Mucosa of descending colon (tissue), 3 donors: ENCODE results near the gene SHISA7. TPM values are rescaled to one million over a fixed set of nuclear protein-coding genes. Genes with fewer than 3 reads are reported as not detected.
"Not testable (repeated sequence)": the region's sequence is repeated elsewhere in the genome, so short reads cannot be mapped to it uniquely, and the experiment has no call there.

Source experiments
- ATAC-seq: fragments of 200-7000 bp; cut with Tn5 transposase; one replicate; pipeline ENCODE4 v1.9.1; 2020; ENCODE audit warnings: mild to moderate bottlenecking, moderate library complexity
- DNase-seq, 3 donors: peaks; one replicate each; pipeline ENCODE4 v3.0.0-alpha.2; 2020
- H3K36me3 ChIP-seq: fragments of 200-600 bp; one replicate; pipeline ENCODE4 v1.8.0; 2021; ENCODE audit warnings: low read depth, mild to moderate bottlenecking
- H3K4me1 ChIP-seq: fragments of 200-600 bp; one replicate; pipeline ENCODE4 v1.8.0; 2021; ENCODE audit warnings: low read depth, mild to moderate bottlenecking
- H3K4me3 ChIP-seq: fragments of 200-600 bp; one replicate; pipeline ENCODE4 v1.8.0; 2021; ENCODE audit warnings: mild to moderate bottlenecking
- H3K9me3 ChIP-seq: fragments of 200-600 bp; one replicate; pipeline ENCODE4 v1.8.0; 2021; ENCODE audit warnings: mild to moderate bottlenecking
- intact Hi-C, 2 donors: fragments of 100-400 bp; cut with DNase I in 1 of 2; cut with micrococcal nuclease in 1 of 2; formaldehyde crosslinking; loops; one replicate each; pipeline versions ENCODE4 v1.11.0 to v1.11.1; 2022; cut with DNase I, micrococcal nuclease
- total RNA-seq, 3 donors: library from RNA; stranded (reverse); fragmentation: NEBNext Ultra II Directional in 2 of 3; extraction: Animal tissue kit (Norgen Biotek cat#: 25700) in 2 of 3; gene quantifications; one replicate each; pipeline versions ENCODE4 v1.2.1 to v1.2.4, GENCODE V29; 2021 to 2023
- TF ChIP-seq, protein P1 (sequence below): fragments of 200-600 bp; IDR thresholded peaks from one replicate; pipeline ENCODE4 v1.8.0; 2022; ENCODE audit warnings: antibody characterized with exemption, mild to moderate bottlenecking
- donor health status: DM: no; HTN: no; CAD: no; lungs with moderate emphysema.
- donor health status: DM: no; HTN: no; CAD: no.
- donor health status: DM: no; HTN: yes; CAD: no.

The SHISA7 gene
- total RNA-seq, 3 donors from 2014 or later: 0.35 TPM; not detected in 2

DNA sequence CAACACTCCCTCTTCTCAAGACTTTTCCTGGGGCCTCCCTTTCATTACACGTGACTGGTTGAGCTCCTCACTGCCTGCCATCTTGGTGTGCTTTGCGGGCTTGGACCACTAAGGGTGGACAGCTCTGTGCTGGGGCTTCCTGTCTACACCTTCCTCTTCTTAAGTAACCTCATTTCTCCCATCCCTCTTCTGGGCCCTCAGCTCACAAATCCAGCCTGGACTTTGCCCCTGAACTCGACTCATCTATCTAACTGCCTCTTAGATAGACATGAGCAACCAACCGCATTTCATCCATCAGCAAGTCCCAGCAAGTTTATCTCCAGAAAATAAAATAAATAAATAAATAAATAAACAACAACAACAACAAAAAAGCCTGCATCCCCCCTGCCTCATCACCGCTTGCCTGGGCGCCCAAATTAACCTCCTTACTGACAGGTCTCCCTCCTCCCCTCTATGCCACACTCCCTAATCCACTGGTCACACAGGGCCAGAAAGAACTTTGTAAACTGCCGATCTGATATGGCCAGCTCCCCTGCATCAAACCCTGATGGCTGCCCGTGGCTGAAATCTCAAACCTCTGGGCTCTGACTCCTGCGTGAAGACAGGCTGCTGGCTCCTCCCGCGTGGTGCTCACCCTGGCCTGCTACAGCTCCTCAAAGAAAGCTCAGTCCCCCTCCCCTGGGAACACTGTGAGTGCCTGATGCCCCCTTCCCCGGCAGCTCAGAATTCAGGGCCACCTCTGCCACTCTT lies 10.6 kb upstream of the SHISA7 start:
- Histone ChIP-seq H3K4me3 (no peak overlapping the region), H3K4me1 (peaks cover 9% of the 10 kb centered on the region), H3K9me3 (no peaks in the 10 kb centered on the region), H3K36me3 (no peaks in the 10 kb centered on the region)
- no peak for DNase-seq
- no peak for ATAC-seq
- TF ChIP-seq, protein P1, sequence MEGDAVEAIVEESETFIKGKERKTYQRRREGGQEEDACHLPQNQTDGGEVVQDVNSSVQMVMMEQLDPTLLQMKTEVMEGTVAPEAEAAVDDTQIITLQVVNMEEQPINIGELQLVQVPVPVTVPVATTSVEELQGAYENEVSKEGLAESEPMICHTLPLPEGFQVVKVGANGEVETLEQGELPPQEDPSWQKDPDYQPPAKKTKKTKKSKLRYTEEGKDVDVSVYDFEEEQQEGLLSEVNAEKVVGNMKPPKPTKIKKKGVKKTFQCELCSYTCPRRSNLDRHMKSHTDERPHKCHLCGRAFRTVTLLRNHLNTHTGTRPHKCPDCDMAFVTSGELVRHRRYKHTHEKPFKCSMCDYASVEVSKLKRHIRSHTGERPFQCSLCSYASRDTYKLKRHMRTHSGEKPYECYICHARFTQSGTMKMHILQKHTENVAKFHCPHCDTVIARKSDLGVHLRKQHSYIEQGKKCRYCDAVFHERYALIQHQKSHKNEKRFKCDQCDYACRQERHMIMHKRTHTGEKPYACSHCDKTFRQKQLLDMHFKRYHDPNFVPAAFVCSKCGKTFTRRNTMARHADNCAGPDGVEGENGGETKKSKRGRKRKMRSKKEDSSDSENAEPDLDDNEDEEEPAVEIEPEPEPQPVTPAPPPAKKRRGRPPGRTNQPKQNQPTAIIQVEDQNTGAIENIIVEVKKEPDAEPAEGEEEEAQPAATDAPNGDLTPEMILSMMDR: no peak
- intact Hi-C loops: no loop called here

- Histone ChIP-seq H3K36me3 (no peaks in the 10 kb centered on the region), H3K4me1 (peaks cover 9% of the 10 kb centered on the region), H3K9me3 (no peaks in the 10 kb centered on the region), H3K4me3 (no peak overlapping the region)
- DNase-seq (peak in 2 of 3 donors; percentile 56 to 71), ATAC-seq (peak; percentile 74)
- intact Hi-C loops: no loop called here
- TF ChIP-seq, protein P1: no peak
These were observed 9.7 kb upstream of the SHISA7 start for GRCh38 chr19:55452749-55453346.

DNA sequence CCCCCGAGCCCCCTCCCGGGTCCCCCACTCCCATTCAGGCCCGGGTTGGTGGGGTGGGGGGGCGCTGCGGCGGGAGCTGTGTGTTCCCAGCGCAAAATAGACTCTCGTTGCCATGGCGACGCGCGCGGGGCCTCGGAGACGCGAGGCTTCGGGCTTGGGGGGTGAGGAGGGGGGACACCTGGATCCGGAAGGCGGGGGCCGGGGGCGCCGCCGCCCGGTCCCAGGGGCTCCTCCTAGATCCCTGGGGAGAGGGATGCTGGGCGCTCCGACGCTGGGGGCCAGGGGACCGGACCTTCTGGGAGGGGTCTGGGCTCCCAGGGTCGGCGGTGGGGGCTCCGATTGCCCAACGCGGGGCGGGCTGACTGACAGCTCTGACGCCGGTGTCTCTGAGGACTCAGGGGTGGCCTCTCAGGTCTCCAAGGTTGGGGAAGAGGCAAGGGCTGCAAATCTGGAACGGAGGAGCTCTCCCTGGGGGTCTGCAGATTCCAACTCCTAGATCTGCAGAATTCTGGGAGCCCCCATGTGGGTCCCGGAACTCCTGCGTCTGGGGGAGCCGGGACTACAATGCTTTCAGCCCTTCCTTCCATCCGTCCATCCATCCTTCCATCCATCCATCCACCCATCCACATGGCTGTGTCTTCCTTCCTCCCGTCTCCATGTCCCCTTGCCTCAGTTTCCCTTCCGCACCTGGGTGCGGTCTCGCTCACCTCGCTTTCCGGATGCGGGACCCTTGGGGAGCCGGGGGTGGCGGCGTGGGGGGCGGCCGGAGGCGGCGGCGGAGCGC lies 9.1 kb upstream of the SHISA7 start:
- no peak for DNase-seq
- no peak overlapping the region for H3K4me3 ChIP-seq
- no peaks in the 10 kb centered on the region for H3K36me3 ChIP-seq
- no peaks in the 10 kb centered on the region for H3K9me3 ChIP-seq
- TF ChIP-seq, protein P1: no peak
- intact Hi-C loops: no loop called here
- H3K4me1 ChIP-seq: peaks cover 9% of the 10 kb centered on the region
- no peak for ATAC-seq

- ATAC-seq: no peak
- peaks cover 9% of the 10 kb centered on the region for H3K4me1 ChIP-seq
- TF ChIP-seq, protein P1: no peak
- intact Hi-C loops: no loop called here
- no peak for DNase-seq
- H3K36me3 ChIP-seq: no peaks in the 10 kb centered on the region
- no peak overlapping the region for H3K4me3 ChIP-seq
- H3K9me3 ChIP-seq: no peaks in the 10 kb centered on the region
These were observed 8.3 kb upstream of the SHISA7 start for GRCh38 chr19:55451163-55451964.

DNA sequence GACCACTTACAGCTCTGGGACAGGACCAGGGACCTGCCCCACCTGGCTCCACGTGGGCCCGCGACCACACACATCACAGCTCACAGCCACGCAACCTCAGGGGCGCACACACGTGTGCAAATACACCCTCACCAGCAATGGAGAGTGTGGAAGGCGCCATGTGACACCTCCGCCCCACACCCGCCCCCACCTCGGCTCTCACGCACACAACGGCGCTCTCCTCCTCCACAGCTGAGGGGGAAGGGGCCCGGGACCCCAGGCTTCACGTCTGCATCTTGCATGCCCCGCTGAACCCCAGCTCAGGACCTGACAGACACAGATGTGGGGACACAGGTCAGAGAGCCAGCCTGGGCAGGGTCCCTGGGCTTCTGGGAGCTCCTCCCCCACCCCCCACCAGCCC lies 6.4 kb upstream of the SHISA7 start:
- intact Hi-C loops: no loop called here
- H3K9me3 ChIP-seq: no peaks in the 10 kb centered on the region
- DNase-seq: no peak
- TF ChIP-seq, protein P1: no peak
- peaks cover 9% of the 10 kb centered on the region for H3K4me1 ChIP-seq
- no peak overlapping the region for H3K4me3 ChIP-seq
- no peaks in the 10 kb centered on the region for H3K36me3 ChIP-seq
- ATAC-seq: no peak

GRCh38 chr19:55448175-55448490 lies 5.0 kb upstream of the SHISA7 start:
- ATAC-seq, intact Hi-C loops: not testable (repeated sequence)

More at GRCh38 chr19:55448175-55448490, 5.0 kb upstream of the SHISA7 start:
- DNase-seq, H3K9me3 ChIP-seq, H3K4me3 ChIP-seq, H3K4me1 ChIP-seq, H3K36me3 ChIP-seq: not testable (repeated sequence)
